T1000 (cell line): ENCODE data around the gene FLG.
"Not testable (repeated sequence)": the region's sequence is repeated elsewhere in the genome, so short reads cannot be mapped to it uniquely, and the experiment has no call there.

ENCODE experiments used
- DNase-seq: peaks from one replicate; lab custom pipeline; 2025; ENCODE audit warnings: mixed read lengths; lab: John Stamatoyannopoulos, UW

The FLG gene

DNA sequence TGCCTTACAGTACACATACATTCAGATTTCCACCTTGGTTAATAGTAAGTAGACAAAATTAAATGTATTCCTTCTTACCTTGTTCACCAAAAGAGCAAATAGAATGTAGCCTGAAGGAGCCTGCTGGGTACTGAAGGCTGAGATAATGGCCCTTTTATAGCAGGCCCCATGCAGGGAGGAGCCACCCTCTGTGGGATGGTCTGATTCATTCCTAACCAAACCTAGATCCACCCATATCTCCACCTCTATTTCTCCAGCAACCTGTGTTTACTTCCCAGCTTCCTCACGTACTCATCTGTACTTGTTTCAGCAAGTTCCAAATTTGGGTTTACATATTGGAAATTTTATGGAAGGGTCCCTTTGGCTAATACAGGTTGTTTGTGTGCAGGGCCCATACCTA lies at the start of gene FLG:
FLG (minus strand) TSS at position 129 of the 400 bp plus-strand sequence. CDS start 9,783 bp downstream, outside the sequence.
- no peak for DNase-seq

DNA sequence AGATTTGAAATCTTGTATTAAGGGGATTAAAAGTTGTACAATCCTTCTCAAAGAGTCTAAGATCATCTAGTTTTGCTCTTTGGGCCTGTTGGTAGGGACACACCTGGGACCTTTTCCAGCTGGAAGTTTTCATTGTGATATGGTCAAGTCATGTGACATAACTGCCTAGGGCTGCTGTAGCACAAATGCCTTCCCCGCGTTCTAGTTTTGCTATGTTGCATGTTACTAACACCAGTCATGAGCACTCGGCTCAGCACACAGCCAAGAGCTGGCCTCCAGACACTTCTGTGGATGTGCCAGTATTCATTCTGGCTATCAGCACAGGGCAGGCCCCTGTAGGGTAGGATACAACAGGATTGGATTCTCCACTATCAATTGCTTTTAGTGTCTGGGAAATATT lies 49.4 kb upstream of the FLG start:
- no peak for DNase-seq

- DNase-seq: no peak
These were observed 47.6 kb upstream of the FLG start for GRCh38 chr1:152372672-152373071.

DNA sequence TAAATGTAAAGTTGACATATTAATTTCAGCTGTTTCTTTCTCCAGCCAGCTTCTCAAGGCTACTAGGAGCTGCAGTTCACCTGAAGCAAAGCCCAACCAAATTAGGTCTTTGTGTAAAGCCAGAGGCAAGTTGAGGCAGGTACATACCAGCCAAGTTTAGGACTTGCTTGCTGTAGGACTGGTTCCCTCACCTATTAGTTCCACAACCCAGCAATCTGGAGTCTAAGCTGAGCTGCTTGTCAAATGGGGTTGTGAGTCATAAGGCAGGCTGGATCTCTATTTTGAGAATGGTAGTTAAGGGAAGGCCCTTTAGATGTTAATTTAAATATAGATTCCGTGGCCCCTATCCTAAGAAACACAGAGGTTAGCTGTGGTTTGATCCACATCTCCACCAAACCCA lies 42.4 kb upstream of the FLG start:
- no peak for DNase-seq

DNA sequence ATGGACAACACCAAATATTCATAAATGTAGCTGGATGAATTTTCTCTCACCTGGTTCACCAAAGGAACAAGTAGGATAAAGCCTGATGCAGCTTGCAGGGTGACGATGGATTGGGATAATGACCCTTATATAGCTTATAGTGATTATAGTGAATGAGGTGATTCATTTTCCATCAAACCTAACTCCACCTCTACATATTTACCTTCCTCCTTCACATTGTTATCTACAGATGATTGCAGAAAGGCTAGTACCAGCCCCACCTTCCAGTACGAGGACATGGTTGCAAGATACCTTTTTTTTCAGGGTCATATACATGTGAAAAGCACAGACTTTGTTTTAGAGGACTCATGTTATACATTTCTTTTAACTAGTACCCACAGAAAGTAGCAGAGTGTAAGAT lies 34.9 kb upstream of the FLG start, which contains the start of gene FLG2:
FLG2 (minus strand) TSS at position 101 of the 400 bp plus-strand sequence. CDS start 1,122 bp downstream, outside the sequence.
- DNase-seq: no peak

DNA sequence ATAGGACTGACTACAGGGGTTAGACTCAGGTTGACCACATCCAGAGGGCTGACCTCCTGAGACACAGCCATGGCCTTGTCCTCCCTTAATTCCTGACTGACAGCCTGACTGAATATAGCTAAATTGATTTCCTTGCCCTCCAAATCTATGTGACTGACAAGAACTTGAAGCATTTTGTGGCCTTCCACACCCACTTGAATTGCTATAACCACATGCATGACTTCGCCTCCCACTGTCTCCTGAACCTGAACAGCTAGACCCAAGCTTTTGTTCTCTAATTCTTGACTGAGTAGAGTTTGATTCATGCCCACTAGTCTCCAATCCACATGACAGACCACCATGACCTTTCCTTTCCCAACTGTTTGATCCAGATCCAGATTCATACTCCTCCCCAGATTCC lies 31.7 kb upstream of the FLG start:
- no peak for DNase-seq

DNA sequence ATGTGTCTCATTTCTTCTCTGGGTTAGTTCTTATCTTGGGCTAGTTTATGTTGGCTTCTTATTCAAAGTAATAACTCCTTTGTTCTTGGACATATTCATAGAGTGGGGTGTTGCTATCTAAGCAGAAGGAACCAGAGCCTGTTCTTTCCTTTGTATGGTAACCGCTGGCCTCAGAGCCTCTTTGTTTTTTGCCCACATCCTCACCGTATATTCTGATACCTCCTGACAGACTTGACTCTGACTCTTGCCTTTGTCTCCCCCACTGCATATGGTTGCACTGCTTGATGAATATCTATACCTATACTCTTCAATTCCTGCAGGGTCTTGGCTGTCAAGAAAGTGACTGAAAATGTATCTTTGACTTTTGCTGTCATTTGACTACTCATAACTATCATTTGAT lies 24.6 kb upstream of the FLG start:
- no peak for DNase-seq

DNA sequence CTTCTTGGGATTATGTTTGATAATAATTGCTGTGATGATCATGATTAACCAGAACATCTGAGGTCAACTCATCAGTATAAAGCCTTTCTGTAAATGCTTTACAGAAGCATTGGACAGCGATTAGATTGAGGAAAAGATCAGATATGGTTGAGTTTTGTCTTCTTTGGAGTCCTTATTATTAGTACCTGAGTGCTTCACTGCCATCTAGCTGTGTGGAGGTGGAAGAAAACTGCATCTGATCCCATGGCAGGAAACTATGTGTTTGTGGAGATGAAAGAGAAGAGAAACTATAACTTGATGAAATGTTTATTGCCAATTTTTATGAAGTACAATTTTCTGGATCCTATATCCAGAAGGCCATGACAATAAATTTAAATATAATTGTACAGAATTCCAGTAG lies 23.4 kb upstream of the FLG start:
- no peak for DNase-seq

DNA sequence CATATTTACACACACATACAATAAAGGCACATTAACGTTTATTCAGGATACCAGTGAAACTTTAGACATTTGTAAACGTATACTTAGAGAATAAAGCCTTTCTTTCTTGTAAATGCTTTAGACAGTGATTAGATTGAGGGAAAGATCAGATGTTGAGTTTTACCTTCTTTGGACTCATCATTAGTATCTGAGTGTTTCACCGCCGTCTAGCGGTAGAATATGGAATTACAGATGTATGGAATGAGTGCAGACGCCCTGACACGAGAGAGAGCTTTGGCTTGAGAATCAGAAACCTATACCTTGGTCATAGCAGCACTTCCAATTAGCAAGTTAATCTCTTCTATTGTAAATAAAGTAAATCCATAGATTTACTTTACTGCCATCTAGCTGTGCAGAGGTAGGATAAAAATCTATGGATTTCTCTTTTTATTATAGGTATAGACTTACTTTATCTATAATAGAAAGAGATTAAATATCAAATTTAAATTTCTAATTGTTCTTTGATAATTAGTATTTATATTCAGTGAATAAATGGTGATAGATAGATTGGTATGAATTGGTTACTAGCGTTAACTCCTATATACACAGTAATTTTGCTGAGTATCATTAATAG lies 22.2 kb upstream of the FLG start:
- DNase-seq: no peak

GRCh38 chr1:152344438-152344837 lies 19.4 kb upstream of the FLG start:
- no peak for DNase-seq

DNA sequence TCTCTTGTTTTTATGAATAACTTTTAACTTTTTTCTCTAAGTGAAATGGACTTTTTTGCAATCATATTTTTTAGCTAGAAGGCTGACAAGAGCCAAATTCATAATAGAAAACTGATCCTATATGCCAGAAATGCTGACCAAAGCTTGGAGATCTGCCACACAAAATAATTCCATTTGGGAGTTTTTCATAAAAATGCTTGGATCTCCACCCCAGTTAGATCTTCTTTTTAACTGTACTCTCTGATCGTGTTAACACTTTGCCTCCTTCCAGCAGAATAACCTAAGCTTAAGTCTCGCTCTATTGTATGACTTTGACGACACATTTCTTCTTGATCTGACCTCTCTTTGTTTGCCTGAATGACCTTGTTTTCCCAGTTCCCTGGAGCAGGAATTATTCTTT lies 18.0 kb upstream of the FLG start:
- DNase-seq: no peak

DNA sequence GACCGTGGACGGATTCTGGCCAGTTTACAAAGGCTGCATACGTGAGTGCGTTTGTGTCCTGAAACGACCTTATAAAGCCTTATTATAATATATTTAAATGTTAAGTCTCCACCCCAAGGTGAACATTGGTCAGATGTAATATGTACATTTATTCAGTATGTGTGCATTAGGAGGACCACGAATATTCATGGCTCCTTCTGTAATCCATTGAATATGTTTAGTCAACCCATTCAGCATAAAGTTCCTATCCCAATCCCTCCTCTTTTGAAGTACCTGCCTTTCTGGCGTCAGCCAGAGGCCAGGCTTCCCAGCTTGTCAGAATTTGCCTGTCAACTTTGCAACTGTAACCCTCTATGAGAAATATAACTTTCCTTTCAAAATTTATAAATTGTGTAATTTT lies 10.4 kb upstream of the FLG start:
- DNase-seq: no peak

- no peak for DNase-seq
These were observed 3.9 kb upstream of the FLG start for GRCh38 chr1:152328801-152329391.

DNA sequence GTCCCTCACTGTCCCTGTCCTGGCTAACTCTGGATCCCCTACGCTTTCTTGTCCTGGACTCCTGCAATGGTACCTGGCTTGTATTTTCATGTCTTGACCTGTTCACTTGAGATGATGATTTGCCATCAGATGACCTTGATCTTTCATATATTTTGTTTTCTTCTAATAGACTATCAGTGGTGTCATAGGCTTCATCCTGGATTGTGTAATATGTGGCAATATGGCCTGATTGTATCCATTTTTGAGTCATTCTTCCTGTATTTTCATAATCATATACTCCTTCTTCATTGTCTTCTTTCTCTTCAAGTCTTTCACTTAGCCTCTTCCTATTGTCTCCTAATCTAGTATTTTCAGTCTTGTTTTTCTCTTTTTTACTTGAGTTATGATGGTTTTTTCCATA lies 11.1 kb downstream of the FLG start:
- no peak for DNase-seq

GRCh38 chr1:152313319-152313801 lies 11.7 kb downstream of the FLG start:
- DNase-seq: no peak

GRCh38 chr1:152312169-152312568 lies 12.9 kb downstream of the FLG start:
- not testable (repeated sequence) for DNase-seq

DNA sequence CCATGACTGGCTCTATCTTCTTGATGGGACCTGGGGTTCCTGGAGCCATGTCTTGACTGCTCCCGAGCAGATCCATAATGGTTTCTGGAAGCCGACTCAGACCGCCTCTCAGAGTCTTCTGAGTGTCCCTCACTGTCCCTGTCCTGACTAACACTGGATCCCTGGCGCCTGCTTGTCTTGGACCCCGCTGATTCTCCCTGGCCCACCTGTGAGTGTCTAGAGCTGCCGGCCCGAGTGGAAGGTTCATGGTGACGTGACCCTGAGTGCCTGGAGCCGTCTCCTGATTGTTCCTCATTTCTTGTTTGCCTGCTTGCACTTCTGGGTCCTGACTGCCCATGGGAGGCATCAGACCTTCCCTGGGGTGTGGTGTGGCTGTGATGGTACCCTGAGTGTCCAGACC lies 15.1 kb downstream of the FLG start:
- DNase-seq: no peak

- not testable (repeated sequence) for DNase-seq
These were observed 15.6 kb downstream of the FLG start for GRCh38 chr1:152309320-152309901.

- DNase-seq: not testable (repeated sequence)
These were observed 16.3 kb downstream of the FLG start for GRCh38 chr1:152308758-152309157.

GRCh38 chr1:152307970-152308369 lies 17.1 kb downstream of the FLG start:
- DNase-seq: not testable (repeated sequence)

GRCh38 chr1:152306123-152306522 lies 18.9 kb downstream of the FLG start:
- not testable (repeated sequence) for DNase-seq

- DNase-seq: not testable (repeated sequence)
These were observed 20.3 kb downstream of the FLG start for GRCh38 chr1:152304773-152305172.

DNA sequence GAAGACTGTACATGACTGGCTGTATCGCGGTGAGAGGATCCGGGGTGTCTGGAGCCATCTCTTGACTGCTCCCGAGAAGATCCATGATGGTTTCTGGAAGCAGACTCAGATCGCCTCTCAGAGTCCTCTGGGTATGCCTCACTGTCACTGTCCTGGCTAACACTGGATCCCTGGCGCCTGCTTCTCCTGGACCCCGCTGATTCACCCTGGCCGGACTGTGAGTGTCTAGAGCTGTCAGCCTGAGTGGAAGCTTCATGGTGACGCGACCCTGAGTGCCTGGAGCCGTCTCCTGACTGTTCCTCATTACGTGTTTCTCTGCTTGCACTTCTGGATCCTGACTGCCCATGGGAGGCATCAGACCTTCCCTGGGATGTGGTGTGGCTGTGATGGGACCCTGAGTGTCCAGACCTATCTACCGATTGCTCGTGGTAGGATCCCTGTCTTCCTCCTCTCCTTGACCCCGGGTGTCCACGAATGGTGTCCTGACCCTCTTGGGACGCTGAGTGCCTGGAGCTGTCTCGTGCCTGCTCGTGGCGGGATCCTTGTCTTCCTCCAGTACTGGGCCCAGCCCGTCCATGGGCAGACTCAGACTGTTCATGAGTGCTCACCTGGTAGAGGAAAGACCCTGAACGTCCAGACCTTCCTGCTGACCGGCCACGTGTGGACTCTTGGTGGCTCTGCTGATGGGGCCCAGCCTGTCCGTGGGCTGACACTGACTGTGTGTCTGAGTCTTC lies 21.7 kb downstream of the FLG start:
- DNase-seq: not testable (repeated sequence)
